HepG2 (cell line): ENCODE results near the gene HMG20B. TPM values are rescaled to one million over a fixed set of nuclear protein-coding genes. Genes with fewer than 3 reads are reported as not detected.

Experiments used
- ATAC-seq: fragments of 200-7000 bp; cut with Tn5 transposase; 3 replicates; pipeline ENCODE4 v1.9.1; 2020; ENCODE audit warnings: mild to moderate bottlenecking, moderate library complexity
- BruUV-seq: library from RNA; stranded (reverse); fragments of 400-500 nt; replicated peaks from 2 replicates; lab custom pipeline; 2021; lab: Mats Ljungman, UMichigan
- CTCF ChIA-PET: fragments of 300-600 bp; formaldehyde crosslinking; extraction: SDS; loops from one replicate; lab custom pipeline; 2021; ENCODE audit warnings: low total read pairs, inconsistent platforms, low intra/inter-chr PET ratio; lab: Yijun Ruan, JAX
- POLR2A ChIA-PET: fragments of 350-600 bp; sonication (Branson Sonifier 250); formaldehyde crosslinking; loops from one replicate; lab custom pipeline; 2020; ENCODE audit warnings: antibody characterized with exemption, inconsistent platforms; lab: Yijun Ruan, JAX
- DNase-seq: peaks from one replicate; pipeline ENCODE4 v3.0.0-alpha.2; 2015; ENCODE audit warnings: low spot score
- FAIRE-seq: peaks from 3 replicates; lab custom pipeline; 2011; peaks lifted over from hg19 to GRCh38; lab: Jason Lieb, UNC
- H2AFZ ChIP-seq: one replicate; pipeline ENCODE4 v1.6.1; 2011; ENCODE audit warnings: low read length, inconsistent platforms
- H3K27ac ChIP-seq: fragments of 300-600 bp; 3 replicates; pipeline ENCODE4 v1.8.0; 2011; ENCODE audit warnings: mixed run types, mild to moderate bottlenecking, mixed read lengths, low read length, inconsistent platforms; ENCODE audit not compliant: insufficient read depth; ENCODE audit errors: extremely low read length
- H3K27me3 ChIP-seq, 2 experiments: fragments of 200-600 bp in 1 of 2; 2 replicates in 1 of 2; 3 replicates in 1 of 2; pipeline versions ENCODE4 v1.6.0 to v1.8.0; 2011; ENCODE audit warnings: low read length in 2 of 2, mild to moderate bottlenecking in 2 of 2, moderate library complexity in 2 of 2, inconsistent platforms in 1 of 2; ENCODE audit not compliant: insufficient read depth in 2 of 2, control insufficient read depth in 1 of 2
- H3K36me3 ChIP-seq, 2 experiments: fragments of 200-600 bp in 1 of 2; replicated peaks in 1 of 2; 2 replicates in 1 of 2; 3 replicates in 1 of 2; pipeline versions ENCODE4 v1.5.1 to v1.8.0; 2011; ENCODE audit warnings: low read length in 2 of 2, inconsistent platforms in 1 of 2; ENCODE audit not compliant: insufficient read depth in 2 of 2, control insufficient read depth in 1 of 2
- H3K4me1 ChIP-seq: 2 replicates; pipeline ENCODE4 v1.5.1; 2012; ENCODE audit warnings: low read length, inconsistent platforms; ENCODE audit not compliant: insufficient read depth
- H3K4me2 ChIP-seq: 2 replicates; pipeline ENCODE4 v1.6.0; 2011; ENCODE audit warnings: low read depth, low read length, inconsistent platforms
- H3K4me3 ChIP-seq, 3 experiments: fragments of 200-600 bp in 1 of 3; sonication (generic), shearing (Covaris generic) in 1 of 3; replicated peaks in 1 of 3; 2 replicates each; pipeline ENCODE4 v1.5.1; 2011 to 2016; ENCODE audit warnings: low read length in 3 of 3, inconsistent platforms in 2 of 3, low read depth in 2 of 3, mild to moderate bottlenecking in 2 of 3, control low read depth in 1 of 3, mixed read lengths in 1 of 3; ENCODE audit not compliant: insufficient read depth in 1 of 3
- H3K79me2 ChIP-seq: one replicate; pipeline ENCODE4 v1.6.1; 2011; ENCODE audit warnings: low read length, inconsistent platforms; ENCODE audit not compliant: insufficient read depth
- H3K9ac ChIP-seq: 2 replicates; pipeline ENCODE4 v1.6.0; 2011; ENCODE audit warnings: mild to moderate bottlenecking, low read depth, low read length, inconsistent platforms; ENCODE audit not compliant: insufficient read depth
- H3K9me3 ChIP-seq: 2 replicates; pipeline ENCODE4 v1.5.1; 2012; ENCODE audit warnings: mild to moderate bottlenecking, low read length
- H4K20me1 ChIP-seq: 2 replicates; pipeline ENCODE4 v1.6.0; 2011; ENCODE audit warnings: inconsistent platforms, mild to moderate bottlenecking, low read length, moderate library complexity; ENCODE audit not compliant: insufficient read depth
- CBX1 ChIP-seq: IDR thresholded peaks from one replicate; pipeline ENCODE4 v1.6.1; 2016; ENCODE audit warnings: antibody characterized with exemption, low read depth
- DR1 ChIP-seq: sonication (generic); formaldehyde crosslinking; IDR thresholded peaks from 2 replicates; pipeline ENCODE4 v1.8.0; 2021; ENCODE audit warnings: mild to moderate bottlenecking, missing genetic modification reagents, inconsistent platforms
- HNRNPL ChIP-seq: fragments of 200-400 bp; formaldehyde crosslinking; IDR thresholded peaks from 2 replicates; pipeline ENCODE4 v1.6.1; 2017; ENCODE audit warnings: mild to moderate bottlenecking, low read depth, low read length
- PRPF4 ChIP-seq: fragments of 200-400 bp; formaldehyde crosslinking; IDR thresholded peaks from 2 replicates; pipeline ENCODE4 v1.6.1; 2016; ENCODE audit warnings: low read length, low read depth; ENCODE audit not compliant: poor library complexity, severe bottlenecking
- RBFOX2 ChIP-seq: fragments of 200-400 bp; formaldehyde crosslinking; IDR thresholded peaks from 2 replicates; pipeline ENCODE4 v1.6.1; 2017; ENCODE audit warnings: low read depth, mild to moderate bottlenecking, low read length
- SRSF4 ChIP-seq: fragments of 200-400 bp; formaldehyde crosslinking; IDR thresholded peaks from one replicate; pipeline ENCODE4 v1.6.1; 2018; ENCODE audit warnings: mild to moderate bottlenecking, low read depth, low read length, moderate library complexity; ENCODE audit not compliant: poor library complexity, severe bottlenecking
- TCF12 ChIP-seq, 2 experiments: fragments of 450-650 bp in 1 of 2; sonication (generic) in 1 of 2; formaldehyde crosslinking in 1 of 2; IDR thresholded peaks; 2 replicates each; pipeline versions ENCODE4 v1.6.1 to v1.8.0; 2017 to 2022; ENCODE audit warnings: antibody characterized with exemption in 1 of 2, mild to moderate bottlenecking in 1 of 2, missing genetic modification reagents in 1 of 2, moderate library complexity in 1 of 2
- ZBTB21 ChIP-seq: sonication (generic); formaldehyde crosslinking; IDR thresholded peaks from 2 replicates; pipeline ENCODE4 v1.4.0; 2020; ENCODE audit warnings: missing genetic modification reagents
- ZBTB38 ChIP-seq: sonication (generic); formaldehyde crosslinking; IDR thresholded peaks from 2 replicates; pipeline ENCODE4 v1.5.1; 2020; ENCODE audit warnings: mild to moderate bottlenecking, missing genetic modification reagents
- WGBS: methylation state at CpG from one replicate; pipeline ENCODE4 v1.1.6; 2017; ENCODE audit warnings: low lambda C conversion rate; 5-methylcytosine and 5-hydroxymethylcytosine counted together
- in situ Hi-C: cut with HindIII; loops from 2 replicates; pipeline ENCODE4 v1.10.0; 2017; ENCODE audit warnings: low pct_unique_long_range_greater_than_20kb; ENCODE audit not compliant: extremely low pct_ligation_motif_present
- intact Hi-C: fragments of 100-400 bp; cut with micrococcal nuclease; formaldehyde crosslinking; loops from one replicate; pipeline ENCODE4 v1.10.0; 2022; ENCODE audit not compliant: unreplicated experiment
- polyA plus RNA-seq, 8 experiments: library from polyadenylated mRNA; depleted of rRNA in 3 of 8; stranded (reverse) in 7 of 8; unstranded in 1 of 8; fragments of >200 nt; fragmentation: Illumina TruSeq in 4 of 8; extraction: Trizol in 4 of 8; gene quantifications; 2 replicates each; pipeline versions ENCODE4 v1.2.1 to v1.2.3, GENCODE V29; 2011 to 2016; ENCODE audit warnings: low read depth in 4 of 8, missing spikeins in 1 of 8, mixed read lengths in 1 of 8; ENCODE audit not compliant: insufficient read depth in 1 of 8
- total RNA-seq, 5 experiments: library from RNA; depleted of rRNA; stranded (reverse); fragments of >200 nt; fragmentation: Illumina TruSeq; extraction: Trizol; gene quantifications; 2 replicates each; pipeline ENCODE4 v1.2.3, GENCODE V29; 2016; ENCODE audit warnings: low read depth in 1 of 5
- TF ChIP-seq, protein P1 (sequence below): sonication (generic); formaldehyde crosslinking; IDR thresholded peaks from 2 replicates; pipeline ENCODE4 v1.4.0; 2020; ENCODE audit warnings: missing genetic modification reagents

HMG20B gene
- total and polyA plus RNA-seq, 2 of the 13 experiments (the other 11 are each of a cell fraction or from before 2014, with no cell fraction given), result 23.9 to 29.2 TPM

GRCh38 chr19:3610745-3611717 lies 38.3 kb downstream of the HMG20B start:
- intact Hi-C loops, result no loop called here
- CTCF ChIA-PET, result no interaction called here

GRCh38 chr19:3611841-3612240 lies 39.1 kb downstream of the HMG20B start:
- DNase-seq (no peak), FAIRE-seq (no peak), ATAC-seq (no peak)
- in situ Hi-C loops, result no loop called here
- CTCF ChIA-PET, result no interaction called here
- POLR2A ChIA-PET, result no interaction called here
- Histone ChIP-seq H3K36me3 (peaks cover 3 to 13% of the 10 kb centered on the region in 2 experiments; a peak in 2 of 5 replicates), H4K20me1 (no peaks in the 10 kb centered on the region), H3K4me3 (no peak overlapping the region), H3K4me2 (no peak overlapping the region), H3K9me3 (no peaks in the 10 kb centered on the region), H3K27ac (no peak overlapping the region), H3K4me1 (peaks cover 17% of the 10 kb centered on the region), H3K9ac (no peak overlapping the region), H3K79me2 (no peaks in the 10 kb centered on the region), H3K27me3 (no peaks in the 10 kb centered on the region), H2AFZ (no peak overlapping the region)
- intact Hi-C loops, result no loop called here
- TSS peak; percentile 40 for BruUV-seq
- WGBS, result 99% methylated on average over 31 of the region's 36 CpGs
- 0 out of 2 replicates have a peak, but pooled peaks have one; percentile 22 for TF ChIP-seq ZBTB38 (CRISPR knock-in tag)
- no peak for TF ChIP-seq DR1
- peak; percentile 51 for TF ChIP-seq PRPF4
- TF ChIP-seq, protein P1, sequence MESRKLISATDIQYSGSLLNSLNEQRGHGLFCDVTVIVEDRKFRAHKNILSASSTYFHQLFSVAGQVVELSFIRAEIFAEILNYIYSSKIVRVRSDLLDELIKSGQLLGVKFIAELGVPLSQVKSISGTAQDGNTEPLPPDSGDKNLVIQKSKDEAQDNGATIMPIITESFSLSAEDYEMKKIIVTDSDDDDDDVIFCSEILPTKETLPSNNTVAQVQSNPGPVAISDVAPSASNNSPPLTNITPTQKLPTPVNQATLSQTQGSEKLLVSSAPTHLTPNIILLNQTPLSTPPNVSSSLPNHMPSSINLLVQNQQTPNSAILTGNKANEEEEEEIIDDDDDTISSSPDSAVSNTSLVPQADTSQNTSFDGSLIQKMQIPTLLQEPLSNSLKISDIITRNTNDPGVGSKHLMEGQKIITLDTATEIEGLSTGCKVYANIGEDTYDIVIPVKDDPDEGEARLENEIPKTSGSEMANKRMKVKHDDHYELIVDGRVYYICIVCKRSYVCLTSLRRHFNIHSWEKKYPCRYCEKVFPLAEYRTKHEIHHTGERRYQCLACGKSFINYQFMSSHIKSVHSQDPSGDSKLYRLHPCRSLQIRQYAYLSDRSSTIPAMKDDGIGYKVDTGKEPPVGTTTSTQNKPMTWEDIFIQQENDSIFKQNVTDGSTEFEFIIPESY, result 0 out of 2 replicates have a peak, but pooled peaks have one; percentile 38
- TF ChIP-seq SRSF4, result no peak

More at GRCh38 chr19:3610745-3611717, 38.3 kb downstream of the HMG20B start:
- POLR2A ChIA-PET, result no interaction called here
- ATAC-seq, result no peak
- H3K79me2 ChIP-seq, result no peaks in the 10 kb centered on the region
- no peak overlapping the region for H3K4me3 ChIP-seq
- WGBS, result 96% methylated on average over 10 of the region's 41 CpGs
- peaks cover 0 to 5% of the 10 kb centered on the region in 2 experiments; a peak in 2 of 5 replicates for H3K27me3 ChIP-seq
- BruUV-seq, result no TSS peak
- no peaks in the 10 kb centered on the region for H3K9me3 ChIP-seq
- H3K36me3 ChIP-seq, result peaks cover 3 to 13% of the 10 kb centered on the region in 2 experiments; a peak in 2 of 5 replicates
- H3K9ac ChIP-seq, result no peak overlapping the region
- no peak for FAIRE-seq
- H3K27ac ChIP-seq, result no peak overlapping the region
- in situ Hi-C loops, result no loop called here
- H2AFZ ChIP-seq, result no peak overlapping the region
- no peak for DNase-seq
- no peak overlapping the region for H3K4me2 ChIP-seq
- peaks cover 19% of the 10 kb centered on the region for H3K4me1 ChIP-seq
- TF ChIP-seq ZBTB21 (no peak), CBX1 (no peak), HNRNPL (0 out of 2 replicates have a peak, but pooled peaks have one; percentile 18), TCF12 (IDR thresholded peaks at IDR 0.05) (no peak), TCF12 (CRISPR knock-in tag; IDR thresholded peaks at IDR 0.05) (no peak), RBFOX2 (0 out of 2 replicates have a peak, but pooled peaks have one; percentile 21)
- H4K20me1 ChIP-seq, result no peaks in the 10 kb centered on the region
